ENCODE results near the gene NSMF.

- no peak for TF ChIP-seq CTCF (conservative IDR thresholded peaks at IDR 0.05)
- TF ChIP-seq EZH2 (IDR thresholded peaks at IDR 0.05; ENCODE audit: low read depth) = no peak
Observed at GRCh38 chr9:137417161-137418021, 41.7 kb downstream of the NSMF start.
